Measurements from ENCODE around the gene SLITRK2.

SLITRK2 gene

DNA sequence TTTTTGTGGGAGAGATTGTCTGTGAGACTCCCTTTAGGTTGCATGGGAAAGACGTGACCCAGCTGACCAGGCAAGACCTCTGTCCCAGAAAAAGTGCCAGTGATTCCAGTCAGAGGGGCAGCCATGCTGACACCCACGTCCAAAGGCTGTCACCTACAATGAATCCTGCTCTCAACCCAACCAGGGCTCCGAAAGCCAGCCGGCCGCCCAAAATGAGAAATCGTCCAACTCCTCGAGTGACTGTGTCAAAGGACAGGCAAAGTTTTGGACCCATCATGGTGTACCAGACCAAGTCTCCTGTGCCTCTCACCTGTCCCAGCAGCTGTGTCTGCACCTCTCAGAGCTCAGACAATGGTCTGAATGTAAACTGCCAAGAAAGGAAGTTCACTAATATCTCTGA, 5.5 kb downstream of the SLITRK2 start:
- no peak overlapping the region for H3K4me3 ChIP-seq (ENCODE audit: low read depth, low read length)
- no peak overlapping the region for H3K27ac ChIP-seq
- no peak for DNase-seq
- TF ChIP-seq, protein P1, sequence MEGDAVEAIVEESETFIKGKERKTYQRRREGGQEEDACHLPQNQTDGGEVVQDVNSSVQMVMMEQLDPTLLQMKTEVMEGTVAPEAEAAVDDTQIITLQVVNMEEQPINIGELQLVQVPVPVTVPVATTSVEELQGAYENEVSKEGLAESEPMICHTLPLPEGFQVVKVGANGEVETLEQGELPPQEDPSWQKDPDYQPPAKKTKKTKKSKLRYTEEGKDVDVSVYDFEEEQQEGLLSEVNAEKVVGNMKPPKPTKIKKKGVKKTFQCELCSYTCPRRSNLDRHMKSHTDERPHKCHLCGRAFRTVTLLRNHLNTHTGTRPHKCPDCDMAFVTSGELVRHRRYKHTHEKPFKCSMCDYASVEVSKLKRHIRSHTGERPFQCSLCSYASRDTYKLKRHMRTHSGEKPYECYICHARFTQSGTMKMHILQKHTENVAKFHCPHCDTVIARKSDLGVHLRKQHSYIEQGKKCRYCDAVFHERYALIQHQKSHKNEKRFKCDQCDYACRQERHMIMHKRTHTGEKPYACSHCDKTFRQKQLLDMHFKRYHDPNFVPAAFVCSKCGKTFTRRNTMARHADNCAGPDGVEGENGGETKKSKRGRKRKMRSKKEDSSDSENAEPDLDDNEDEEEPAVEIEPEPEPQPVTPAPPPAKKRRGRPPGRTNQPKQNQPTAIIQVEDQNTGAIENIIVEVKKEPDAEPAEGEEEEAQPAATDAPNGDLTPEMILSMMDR (IDR thresholded peaks at IDR 0.05; ENCODE audit: low read depth, low read length, missing control alignments): no peak
- in situ Hi-C loops (cut with HindIII; ENCODE audit: low pct_ligation_motif_present, low sequenced_read_pairs): no loop called here
- no peaks in the 10 kb centered on the region for H3K36me3 ChIP-seq (replicated peaks)
- H3K27me3 ChIP-seq (replicated peaks): no peaks in the 10 kb centered on the region

DNA sequence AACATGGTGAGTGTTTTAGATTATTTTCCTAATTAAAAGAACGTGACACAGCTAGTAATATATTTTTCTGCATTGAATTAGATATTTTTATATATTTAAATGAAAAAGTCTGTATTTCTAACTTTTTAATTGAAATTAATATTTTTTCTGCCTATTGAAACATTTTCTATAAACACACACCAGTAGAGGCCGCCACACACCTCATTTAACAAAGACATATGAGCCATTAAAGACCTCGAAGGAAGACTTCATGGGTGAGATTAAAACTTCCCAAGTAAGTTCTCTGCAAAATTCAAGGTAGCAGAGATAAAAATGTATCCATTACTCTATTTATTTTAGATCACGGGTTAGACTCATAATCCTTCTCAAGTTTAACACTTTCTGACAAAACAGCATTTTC, 8.3 kb downstream of the SLITRK2 start:
- DNase-seq: peak; percentile 23
- no peaks in the 10 kb centered on the region for H3K36me3 ChIP-seq (replicated peaks)
- in situ Hi-C loops (cut with HindIII; ENCODE audit: low pct_ligation_motif_present, low sequenced_read_pairs): no loop called here
- TF ChIP-seq, protein P1 (IDR thresholded peaks at IDR 0.05; ENCODE audit: low read depth, low read length, missing control alignments): peak; percentile 24
- H3K4me3 ChIP-seq (ENCODE audit: low read depth, low read length): no peak overlapping the region
- no peak overlapping the region for H3K27ac ChIP-seq
- H3K27me3 ChIP-seq (replicated peaks): no peaks in the 10 kb centered on the region

DNA sequence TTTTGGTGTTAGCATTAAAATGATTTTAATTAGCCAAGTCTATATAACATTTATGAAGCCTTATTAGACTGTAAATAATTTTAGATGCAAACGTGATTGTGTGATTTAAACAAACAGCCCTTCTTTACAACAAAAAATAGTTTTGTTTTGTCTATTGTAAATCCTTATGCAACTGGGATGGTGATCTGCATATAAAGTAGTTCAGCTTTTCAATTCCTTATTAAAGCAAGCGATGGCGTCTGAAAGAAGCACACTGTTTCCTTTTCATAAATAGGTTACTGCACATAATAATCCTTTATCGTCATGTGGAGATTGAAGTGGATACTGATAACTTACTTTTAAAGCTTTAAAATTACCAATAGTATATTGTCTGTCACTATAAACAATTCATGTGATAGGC, 8.8 kb downstream of the SLITRK2 start:
- Histone ChIP-seq H3K27ac (no peak overlapping the region), H3K36me3 (replicated peaks) (no peaks in the 10 kb centered on the region), H3K27me3 (replicated peaks) (no peaks in the 10 kb centered on the region), H3K4me3 (ENCODE audit: low read depth, low read length) (no peak overlapping the region)
- TF ChIP-seq, protein P1 (IDR thresholded peaks at IDR 0.05; ENCODE audit: low read depth, low read length, missing control alignments): no peak
- DNase-seq: no peak
- in situ Hi-C loops (cut with HindIII; ENCODE audit: low pct_ligation_motif_present, low sequenced_read_pairs): no loop called here

DNA sequence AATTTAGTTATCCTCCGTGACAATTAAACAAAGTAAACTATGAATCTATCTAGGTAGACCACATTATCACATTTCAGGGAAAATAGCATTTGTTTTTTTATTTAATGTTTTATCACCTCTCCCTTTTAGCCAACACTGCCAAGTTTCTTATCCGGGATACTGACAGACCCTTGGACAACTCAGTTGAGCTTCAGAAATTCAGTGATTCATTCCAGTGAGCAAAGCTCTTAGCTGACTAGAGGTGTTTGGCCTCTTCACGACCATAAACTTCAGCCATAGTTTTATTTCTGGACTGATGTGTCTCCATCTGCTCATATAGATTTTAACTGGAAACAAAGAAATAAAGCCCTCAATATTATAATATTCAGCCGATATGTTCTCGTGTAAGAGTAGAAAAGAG, 15.2 kb downstream of the SLITRK2 start:
- in situ Hi-C loops (cut with HindIII; ENCODE audit: low pct_ligation_motif_present, low sequenced_read_pairs): no loop called here
- DNase-seq: no peak

DNA sequence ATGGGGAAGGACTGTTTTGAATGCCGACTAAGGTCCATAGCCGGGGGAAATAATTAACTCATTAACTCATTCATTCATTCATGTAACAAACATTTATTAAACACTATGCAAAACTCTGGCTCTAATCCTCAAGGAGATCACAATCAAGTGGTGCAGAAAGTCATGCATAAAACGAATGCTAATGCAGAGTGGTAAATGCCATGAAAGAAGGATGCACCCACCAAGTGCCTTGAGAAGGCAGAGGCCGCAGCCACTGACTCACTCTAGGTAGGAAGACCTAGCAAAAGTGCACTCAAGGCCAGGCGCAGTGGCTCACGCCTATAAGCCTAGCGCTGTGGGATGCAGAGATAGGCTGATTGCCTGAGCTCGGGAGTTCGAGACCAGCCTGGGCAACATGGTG, 22.9 kb downstream of the SLITRK2 start:
- H3K27me3 ChIP-seq (replicated peaks): no peaks in the 10 kb centered on the region
- no peak overlapping the region for H3K27ac ChIP-seq
- TF ChIP-seq, protein P1 (IDR thresholded peaks at IDR 0.05; ENCODE audit: low read depth, low read length, missing control alignments): no peak
- in situ Hi-C loops (cut with HindIII; ENCODE audit: low pct_ligation_motif_present, low sequenced_read_pairs): no loop called here
- no peaks in the 10 kb centered on the region for H3K36me3 ChIP-seq (replicated peaks)
- no peak for DNase-seq
- no peak overlapping the region for H3K4me3 ChIP-seq (ENCODE audit: low read depth, low read length)

More for the DNA sequence above, 15.2 kb downstream of the SLITRK2 start:
- TF ChIP-seq, protein P1 (IDR thresholded peaks at IDR 0.05; ENCODE audit: low read depth, low read length, missing control alignments): no peak
- Histone ChIP-seq H3K27ac (no peak overlapping the region), H3K36me3 (replicated peaks) (no peaks in the 10 kb centered on the region), H3K27me3 (replicated peaks) (no peaks in the 10 kb centered on the region), H3K4me3 (ENCODE audit: low read depth, low read length) (no peak overlapping the region)

DNA sequence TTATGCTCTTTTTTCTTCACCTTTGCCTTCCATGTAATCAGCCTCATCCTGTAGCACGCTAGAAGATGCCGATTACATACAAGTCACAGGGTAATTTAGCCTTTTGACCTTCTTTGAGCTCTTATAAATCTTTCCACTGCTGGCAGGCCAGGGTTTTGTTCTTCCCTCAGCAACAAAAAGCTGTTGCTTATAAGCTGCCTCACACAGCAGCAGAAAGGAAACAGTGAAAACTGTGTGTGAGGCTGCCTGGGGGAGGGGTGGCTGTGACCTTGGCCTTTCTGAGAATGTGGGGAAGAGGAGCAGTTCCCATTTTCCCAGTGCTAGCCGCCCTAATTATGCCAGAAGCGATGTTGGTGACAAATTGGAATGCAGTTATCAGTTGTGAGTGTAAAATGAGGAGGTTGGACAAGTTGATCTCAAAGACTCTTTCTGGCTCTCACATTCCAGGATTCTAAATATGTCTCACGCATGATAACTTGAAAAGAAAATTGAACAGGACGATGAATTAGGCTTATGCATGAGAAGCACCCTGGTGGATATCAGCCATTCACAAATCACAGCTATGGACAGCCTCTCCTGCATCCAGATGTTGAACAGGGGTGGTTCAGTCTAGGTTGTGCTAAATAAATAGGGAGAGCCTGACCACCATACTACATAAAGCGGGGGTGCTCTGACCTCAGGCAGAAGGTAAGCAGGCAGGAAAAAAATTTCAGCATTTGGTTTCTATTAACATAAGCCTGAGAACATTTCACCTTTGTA, 25.7 kb downstream of the SLITRK2 start:
- in situ Hi-C loops (cut with HindIII; ENCODE audit: low pct_ligation_motif_present, low sequenced_read_pairs): no loop called here
- DNase-seq: no peak
- TF ChIP-seq, protein P1 (IDR thresholded peaks at IDR 0.05; ENCODE audit: low read depth, low read length, missing control alignments): no peak
- H3K27ac ChIP-seq: no peak overlapping the region
- no peaks in the 10 kb centered on the region for H3K36me3 ChIP-seq (replicated peaks)
- H3K4me3 ChIP-seq (ENCODE audit: low read depth, low read length): no peak overlapping the region
- H3K27me3 ChIP-seq (replicated peaks): no peaks in the 10 kb centered on the region

All from brain microvascular endothelial cell (primary cell).